ENCODE results near the gene EIF3D. TPM values are rescaled to one million over a fixed set of nuclear protein-coding genes. Genes with fewer than 3 reads are reported as not detected.
A peak's percentile ranks its signal among the peaks of the same experiment; 100 is the strongest.

EIF3D gene
- total RNA-seq, 2 donors from 2014 or later: 177 to 185 TPM

GRCh38 chr22:36549033-36549432 lies 20.1 kb upstream of the EIF3D start:
- H3K27ac ChIP-seq: no peak overlapping the region
- H3K4me3 ChIP-seq: no peak overlapping the region
- H3K36me3 ChIP-seq: no peaks in the 10 kb centered on the region
- no peaks in the 10 kb centered on the region for H3K27me3 ChIP-seq
- no peak for DNase-seq (ENCODE audit: low spot score)
- H3K4me1 ChIP-seq: peaks cover 0 to 3% of the 10 kb centered on the region in 2 donors
- no peak for TF ChIP-seq CTCF (IDR thresholded peaks at IDR 0.05)
- H3K9me3 ChIP-seq: no peaks in the 10 kb centered on the region

GRCh38 chr22:36548606-36549005 lies 19.6 kb upstream of the EIF3D start:
- DNase-seq (ENCODE audit: low spot score): no peak

GRCh38 chr22:36546932-36547331 lies 18.0 kb upstream of the EIF3D start:
- no peaks in the 10 kb centered on the region for H3K27me3 ChIP-seq
- no peaks in the 10 kb centered on the region for H3K36me3 ChIP-seq
- H3K9me3 ChIP-seq: no peaks in the 10 kb centered on the region
- TF ChIP-seq CTCF (IDR thresholded peaks at IDR 0.05): no peak
- H3K27ac ChIP-seq: no peak overlapping the region
- DNase-seq (ENCODE audit: low spot score): no peak
- H3K4me3 ChIP-seq: no peak overlapping the region
- H3K4me1 ChIP-seq: peaks cover 0 to 3% of the 10 kb centered on the region in 2 donors

More at GRCh38 chr22:36548606-36549005, 19.6 kb upstream of the EIF3D start:
- no peak for TF ChIP-seq CTCF (IDR thresholded peaks at IDR 0.05)
- H3K9me3 ChIP-seq: no peaks in the 10 kb centered on the region
- H3K4me3 ChIP-seq: no peak overlapping the region
- no peaks in the 10 kb centered on the region for H3K27me3 ChIP-seq
- no peaks in the 10 kb centered on the region for H3K36me3 ChIP-seq
- no peak overlapping the region for H3K27ac ChIP-seq
- H3K4me1 ChIP-seq: peaks cover 0 to 3% of the 10 kb centered on the region in 2 donors

- H3K36me3 ChIP-seq: no peaks in the 10 kb centered on the region
- DNase-seq (ENCODE audit: low spot score): no peak
- no peak overlapping the region for H3K27ac ChIP-seq
- no peak overlapping the region for H3K4me3 ChIP-seq
- H3K9me3 ChIP-seq: no peaks in the 10 kb centered on the region
- TF ChIP-seq CTCF (IDR thresholded peaks at IDR 0.05): peak; percentile 38 to 70
- peaks cover 0 to 3% of the 10 kb centered on the region in 2 donors for H3K4me1 ChIP-seq
- no peaks in the 10 kb centered on the region for H3K27me3 ChIP-seq
These were observed 17.3 kb upstream of the EIF3D start for GRCh38 chr22:36546092-36546804.

- Histone ChIP-seq H3K4me1 (peaks cover 0 to 3% of the 10 kb centered on the region in 2 donors), H3K36me3 (no peaks in the 10 kb centered on the region)
These were observed 15.2 kb upstream of the EIF3D start for GRCh38 chr22:36544107-36544620.

More at GRCh38 chr22:36544107-36544620, 15.2 kb upstream of the EIF3D start:
- Histone ChIP-seq H3K9me3 (no peaks in the 10 kb centered on the region), H3K27me3 (no peaks in the 10 kb centered on the region), H3K27ac (no peak overlapping the region), H3K4me3 (no peak overlapping the region)
- no peak for DNase-seq (ENCODE audit: low spot score)
- no peak for TF ChIP-seq CTCF (IDR thresholded peaks at IDR 0.05)
